Heart right ventricle (tissue), 16 donors: ENCODE results near the gene RBFOX1. TPM values are rescaled to one million over a fixed set of nuclear protein-coding genes. Genes with fewer than 3 reads are reported as not detected.

Source experiments
- ATAC-seq, 8 donors: fragments of 200-7000 bp; cut with Tn5 transposase; one replicate each; pipeline ENCODE4 v1.9.1; 2020; ENCODE audit warnings: mild to moderate bottlenecking in 8 of 8, moderate library complexity in 8 of 8, moderate number of reproducible peaks in 1 of 8
- DNase-seq, 2 donors: peaks; one replicate each; pipeline ENCODE4 v3.0.0-alpha.2; 2020
- H3K27ac ChIP-seq, 10 donors: fragments of 200-600 bp; sonication (generic) in 2 of 10; one replicate each; pipeline versions ENCODE4 v1.5.0 to v1.8.0; 2020 to 2022; ENCODE audit warnings: mild to moderate bottlenecking in 3 of 10
- H3K27me3 ChIP-seq, 7 donors: fragments of 200-600 bp; one replicate each; pipeline ENCODE4 v1.8.0; 2021 to 2022; ENCODE audit warnings: mild to moderate bottlenecking in 2 of 7
- H3K36me3 ChIP-seq, 9 donors: fragments of 200-600 bp; sonication (generic) in 1 of 9; one replicate each; pipeline versions ENCODE4 v1.5.0 to v1.8.0; 2020 to 2022; ENCODE audit warnings: mild to moderate bottlenecking in 2 of 9
- H3K4me1 ChIP-seq, 9 donors: fragments of 200-600 bp; sonication (generic) in 1 of 9; one replicate each; pipeline versions ENCODE4 v1.5.0 to v1.8.0; 2020 to 2022; ENCODE audit warnings: mild to moderate bottlenecking in 4 of 9
- H3K4me3 ChIP-seq, 10 donors: fragments of 200-600 bp; sonication (generic) in 2 of 10; one replicate each; pipeline versions ENCODE4 v1.5.0 to v1.8.0; 2020 to 2022; ENCODE audit warnings: mild to moderate bottlenecking in 7 of 10, moderate library complexity in 2 of 10
- H3K9me3 ChIP-seq, 11 donors: fragments of 200-600 bp in 10 of 11; sonication (generic) in 2 of 11; one replicate each; pipeline versions ENCODE4 v1.5.0 to v1.8.0; 2013 to 2022; ENCODE audit warnings: mild to moderate bottlenecking in 2 of 11, control low read depth in 1 of 11, moderate library complexity in 1 of 11
- CTCF ChIP-seq, 9 donors: fragments of 200-600 bp; sonication (generic) in 2 of 9; IDR thresholded peaks; one replicate each; pipeline versions ENCODE4 v1.5.0 to v1.8.0; 2021 to 2022; ENCODE audit warnings: antibody characterized with exemption in 9 of 9, mild to moderate bottlenecking in 5 of 9, moderate library complexity in 1 of 9
- WGBS, 2 donors: extraction: QIAGEN DNeasy Blood & Tissue Kit; methylation state at CpG; one replicate each; pipeline ENCODE4 v1.1.7; 2013; ENCODE audit warnings: inconsistent platforms in 1 of 2; 5-methylcytosine and 5-hydroxymethylcytosine counted together
- intact Hi-C, 10 donors: fragments of 100-400 bp; cut with DNase I; formaldehyde crosslinking; loops; one replicate each; pipeline versions ENCODE4 v1.11.1 to v1.14.2; 2022
- polyA plus RNA-seq, 2 donors: library from polyadenylated mRNA; stranded (reverse); fragments of 200-250 nt; gene quantifications; one replicate each; pipeline ENCODE4 v1.2.3, GENCODE V29; 2013
- total RNA-seq, 10 donors: library from RNA; stranded (reverse); fragmentation: NEBNext Ultra II Directional in 3 of 10; extraction: Animal tissue kit (Norgen Biotek cat#: 25700) in 3 of 10; gene quantifications; one replicate each; pipeline versions ENCODE4 v1.2.1 to v1.2.4, GENCODE V29; 2021 to 2023
- donor health status: Arrhythmogenic right ventricular cardiomyopathy.
- donor health status: ischemic (EF 13 %, LVEDD 7.1; RV severe dilation, severe dysfunction).
- donor health status: healthy with polysubstance abuse.
- donor health status: DM: no; HTN: yes; CAD: no.
- donor health status: DM: no; HTN: no; CAD: no.
- donor health status: ischemic (EF 25% LVEDD 6.9; RV normal size, moderate dysfunction).
- donor health status: ischemic (EF 25% LVEDD 5.7; RV mildly dilated, moderate dysfunction).
- donor health status: healthy.
- donor health status: DM: yes; HTN: yes; CAD: no.
- donor health status: Ischemic cardiomyopathy.
- donor health status: ischemic (EF 35%, LVEDD 5.7; RV mildly dilated, moderate dysfunction).
- donor health status: nonischemic (EF 11% LVEDD 7.7; RV severe dilation, severe dysfunction).
- donor health status: DM: yes; HTN: yes; CAD: no.
- donor health status: PGD.
- donor health status: ischemic (EF 29% LVEDD 5.4; RV normal size, mild dysfunction).
- donor health status: nonischemic (EF 23%, LVEDD 6.1; RV moderate dilation, normal function).

The RBFOX1 gene
- total and polyA plus RNA-seq, 12 donors = 11.1 to 82.9 (median 53.4) TPM

GRCh38 chr16:7420079-7420478, 87.4 kb downstream of the RBFOX1 start:
- WGBS, 2 donors = 20% methylated on average over 6 of the region's 6 CpGs
- TF ChIP-seq CTCF (IDR thresholded peaks at IDR 0.05) = no peak

DNA sequence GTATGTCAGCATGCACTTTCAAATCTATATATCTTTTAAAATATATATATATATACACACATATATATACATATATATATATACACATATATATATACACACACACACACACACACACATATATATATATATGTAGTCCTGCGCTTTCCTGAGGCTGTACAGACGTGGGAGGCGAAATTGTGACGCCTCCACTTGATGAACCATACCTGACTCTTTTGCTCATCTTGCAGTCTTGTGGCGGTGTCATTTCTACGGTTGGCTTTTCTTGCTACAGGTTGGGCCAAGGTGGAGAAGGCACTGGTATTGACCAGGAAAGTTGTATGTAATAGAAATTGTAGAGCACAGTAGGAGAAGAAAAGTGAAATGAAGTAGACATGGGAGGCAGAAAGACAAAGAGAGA, 88.2 kb downstream of the RBFOX1 start:
- no peak for TF ChIP-seq CTCF (IDR thresholded peaks at IDR 0.05)
- no peak for ATAC-seq
- no peaks in the 10 kb centered on the region for H3K9me3 ChIP-seq
- no peak overlapping the region for H3K27ac ChIP-seq
- no peaks in the 10 kb centered on the region for H3K36me3 ChIP-seq
- H3K27me3 ChIP-seq = no peaks in the 10 kb centered on the region
- 88 to 92% methylated on average over 6 of the region's 6 CpGs for WGBS, 2 donors
- intact Hi-C loops = no loop called here
- no peak overlapping the region for H3K4me3 ChIP-seq
- H3K4me1 ChIP-seq = peaks cover 0 to 23% (median 3%) of the 10 kb centered on the region in 9 donors
- DNase-seq = no peak

More at GRCh38 chr16:7420079-7420478, 87.4 kb downstream of the RBFOX1 start:
- DNase-seq (no peak), ATAC-seq (no peak)
- Histone ChIP-seq H3K9me3 (no peaks in the 10 kb centered on the region), H3K27ac (no peak overlapping the region), H3K27me3 (no peaks in the 10 kb centered on the region), H3K4me1 (peaks cover 0 to 19% (median 3%) of the 10 kb centered on the region in 9 donors), H3K4me3 (no peak overlapping the region), H3K36me3 (no peaks in the 10 kb centered on the region)
- intact Hi-C loops = no loop called here

DNA sequence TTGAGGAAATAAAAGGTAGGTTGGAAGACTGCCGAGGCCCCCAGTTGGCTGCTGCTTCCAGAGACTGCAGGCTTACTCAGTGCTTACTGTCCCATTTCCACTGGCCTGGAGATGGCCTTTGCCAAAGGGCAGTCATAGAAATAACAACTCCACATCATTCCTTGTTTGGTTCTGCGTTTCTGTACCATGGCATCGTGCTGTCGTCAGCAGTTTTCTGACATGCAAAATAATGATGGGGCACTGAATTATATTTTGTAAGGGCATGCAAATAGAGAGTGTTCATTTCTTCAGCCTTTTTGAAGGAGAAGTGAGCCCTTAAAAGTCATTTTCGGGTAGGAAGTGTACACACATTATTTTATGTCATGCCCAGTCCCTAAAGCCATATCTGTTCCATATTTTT, 88.9 kb downstream of the RBFOX1 start:
- Histone ChIP-seq H3K9me3 (peaks cover 0 to 1% (median 0%) of the 10 kb centered on the region in 11 donors), H3K4me3 (no peak overlapping the region), H3K36me3 (no peaks in the 10 kb centered on the region), H3K27me3 (no peaks in the 10 kb centered on the region), H3K4me1 (peaks cover 0 to 26% (median 3%) of the 10 kb centered on the region in 9 donors), H3K27ac (no peak overlapping the region)
- WGBS, 2 donors = 59 to 63% methylated on average over 5 of the region's 5 CpGs
- no peak for DNase-seq
- no peak for ATAC-seq
- TF ChIP-seq CTCF (IDR thresholded peaks at IDR 0.05) = no peak
- intact Hi-C loops = no loop called here

- 79 to 86% methylated on average over 21 of the region's 21 CpGs for WGBS, 2 donors
- no peak for TF ChIP-seq CTCF (IDR thresholded peaks at IDR 0.05)
- H3K4me1 ChIP-seq = peaks cover 0 to 26% (median 3%) of the 10 kb centered on the region in 9 donors
Observed at GRCh38 chr16:7422036-7422888, 89.6 kb downstream of the RBFOX1 start.

More at GRCh38 chr16:7422036-7422888, 89.6 kb downstream of the RBFOX1 start:
- H3K36me3 ChIP-seq = no peaks in the 10 kb centered on the region
- intact Hi-C loops = no loop called here
- no peak overlapping the region for H3K4me3 ChIP-seq
- H3K27ac ChIP-seq = no peak overlapping the region
- peaks cover 0 to 4% (median 0%) of the 10 kb centered on the region in 11 donors for H3K9me3 ChIP-seq
- no peak for ATAC-seq
- H3K27me3 ChIP-seq = no peaks in the 10 kb centered on the region
- no peak for DNase-seq
